Stomach (tissue), 9 donors: Measurements from ENCODE around the gene RNF149. TPM values are rescaled to one million over a fixed set of nuclear protein-coding genes. Genes with fewer than 3 reads are reported as not detected.
"Not testable (repeated sequence)": the region's sequence is repeated elsewhere in the genome, so short reads cannot be mapped to it uniquely, and the experiment has no call there.

ENCODE experiments used
- DNase-seq, 2 donors: peaks; one replicate each; pipeline versions ENCODE4 v3.0.0 to v3.0.0-alpha.2; 2013 to 2019
- H3K27ac ChIP-seq, 5 donors: fragments of 200-600 bp in 4 of 5; sonication (generic) in 4 of 5; one replicate each; pipeline ENCODE4 v1.5.1; 2013 to 2019; ENCODE audit warnings: mild to moderate bottlenecking in 1 of 5, moderate library complexity in 1 of 5
- H3K27me3 ChIP-seq, 3 donors: fragments of 200-600 bp; sonication (generic); one replicate each; pipeline ENCODE4 v1.5.1; 2017 to 2019; ENCODE audit warnings: mixed run types in 1 of 3
- H3K36me3 ChIP-seq, 4 donors: fragments of 200-600 bp; sonication (generic); 1 replicate in 3 of 4; 2 replicates in 1 of 4; pipeline ENCODE4 v1.5.1; 2016 to 2019
- H3K4me1 ChIP-seq, 4 donors: fragments of 200-600 bp; sonication (generic); one replicate each; pipeline ENCODE4 v1.5.1; 2016 to 2019
- H3K4me3 ChIP-seq, 4 donors: fragments of 200-600 bp; sonication (generic) in 3 of 4; one replicate each; pipeline ENCODE4 v1.5.1; 2016 to 2019; ENCODE audit warnings: mild to moderate bottlenecking in 1 of 4
- H3K9me3 ChIP-seq, 4 donors: fragments of 200-600 bp; sonication (generic); one replicate each; pipeline ENCODE4 v1.5.1; 2016 to 2019
- CTCF ChIP-seq, 7 experiments: fragments of 450-650 bp in 4 of 7; fragments of 200-600 bp in 3 of 7; sonication (generic) in 3 of 7; IDR thresholded peaks; one replicate each; pipeline ENCODE4 v1.5.1; 2016 to 2019; ENCODE audit warnings: antibody characterized with exemption in 7 of 7, control low read depth in 2 of 7, mild to moderate bottlenecking in 1 of 7
- EP300 ChIP-seq: sonication (generic); formaldehyde crosslinking; IDR thresholded peaks from one replicate; pipeline ENCODE4 v1.6.1; 2017; ENCODE audit warnings: antibody characterized with exemption
- POLR2A ChIP-seq, 4 donors: fragments of 450-650 bp; IDR thresholded peaks; one replicate each; pipeline ENCODE4 v1.6.1; 2016; ENCODE audit warnings: antibody characterized with exemption in 4 of 4, control low read depth in 2 of 4, mild to moderate bottlenecking in 1 of 4, moderate library complexity in 1 of 4
- POLR2AphosphoS5 ChIP-seq, 3 donors: sonication (generic); formaldehyde crosslinking; IDR thresholded peaks; one replicate each; pipeline ENCODE4 v1.6.1; 2016; ENCODE audit warnings: antibody characterized with exemption in 3 of 3
- WGBS, 5 donors: extraction: QIAGEN DNeasy Blood & Tissue Kit in 3 of 5; methylation state at CpG; one replicate each; pipeline versions ENCODE4 v1.1.5 to v1.1.7; 2013 to 2018; 5-methylcytosine and 5-hydroxymethylcytosine counted together
- intact Hi-C: fragments of 100-400 bp; cut with DNase I; formaldehyde crosslinking; loops from one replicate; pipeline ENCODE4 v1.15.1; 2023; ENCODE audit warnings: low total_unique reads
- polyA plus RNA-seq, 3 donors: library from polyadenylated mRNA; stranded (reverse); fragments of 200-250 nt; gene quantifications; one replicate each; pipeline ENCODE4 v1.2.3, GENCODE V29; 2013
- total RNA-seq, 5 donors: library from RNA; depleted of rRNA; stranded (reverse); fragments of >200 nt; gene quantifications; one replicate each; pipeline versions ENCODE4 v1.1.0 to v1.2.3, GENCODE V29; 2014 to 2016
- donor health status: healthy with polysubstance abuse.
- donor health status: Bipolar disorder and iron deficiency.
- donor health status: healthy.

RNF149 gene
- total and polyA plus RNA-seq, 8 donors: 14.8 to 154 (median 35.1) TPM

- DNase-seq, H3K4me3 ChIP-seq, intact Hi-C loops, H3K36me3 ChIP-seq, H3K27me3 ChIP-seq, H3K9me3 ChIP-seq: not testable (repeated sequence)
- Histone ChIP-seq H3K27ac (peak overlapping the region in 3 of 5 donors; percentile 68 to 76 (median 71)), H3K4me1 (peaks cover 12 to 31% (median 20%) of the 10 kb centered on the region in 4 donors)
- 27 to 70% (median 47%) methylated on average over 4 of the region's 4 CpGs for WGBS, 5 donors
- TF ChIP-seq POLR2AphosphoS5 (IDR thresholded peaks at IDR 0.05): peak in 1 of 3 donors; percentile 32
Observed at GRCh38 chr2:101244373-101244772, 64.1 kb downstream of the RNF149 start.

GRCh38 chr2:101241158-101241557, 67.3 kb downstream of the RNF149 start:
- intact Hi-C loops: no loop called here
- peak overlapping the region in 4 of 5 donors; percentile 76 to 91 (median 84) for H3K27ac ChIP-seq

GRCh38 chr2:101240694-101241093, 67.8 kb downstream of the RNF149 start:
- peak overlapping the region in 4 of 5 donors; percentile 76 to 91 (median 84) for H3K27ac ChIP-seq
- intact Hi-C loops, H3K36me3 ChIP-seq, H3K4me3 ChIP-seq, H3K27me3 ChIP-seq, H3K9me3 ChIP-seq: not testable (repeated sequence)
- TF ChIP-seq CTCF (IDR thresholded peaks at IDR 0.05): peak in 4 of 7 experiments; percentile 25 to 58 (median 40)
- H3K4me1 ChIP-seq: peaks cover 13 to 35% (median 27%) of the 10 kb centered on the region in 4 donors
- DNase-seq: peak in 1 of 2 donors; percentile 55
- WGBS, 5 donors: 6 to 17% (median 11%) methylated on average over 2 of the region's 2 CpGs

More at GRCh38 chr2:101241158-101241557, 67.3 kb downstream of the RNF149 start:
- no peak for TF ChIP-seq POLR2A (IDR thresholded peaks at IDR 0.05)
- no peak for TF ChIP-seq CTCF (IDR thresholded peaks at IDR 0.05)
- TF ChIP-seq EP300: no peak
- TF ChIP-seq POLR2AphosphoS5 (IDR thresholded peaks at IDR 0.05): no peak
- peaks cover 18 to 40% (median 30%) of the 10 kb centered on the region in 4 donors for H3K4me1 ChIP-seq
- no peaks in the 10 kb centered on the region for H3K27me3 ChIP-seq
- H3K9me3 ChIP-seq: no peaks in the 10 kb centered on the region
- H3K36me3 ChIP-seq: peaks cover 0 to 5% (median 0%) of the 10 kb centered on the region in 4 donors
- DNase-seq: no peak
- 54 to 63% (median 55%) methylated on average over 5 of the region's 5 CpGs for WGBS, 5 donors
- no peak overlapping the region for H3K4me3 ChIP-seq

GRCh38 chr2:101239760-101240118, 68.8 kb downstream of the RNF149 start:
- Histone ChIP-seq H3K4me1 (peaks cover 13 to 35% (median 22%) of the 10 kb centered on the region in 4 donors), H3K27ac (peak overlapping the region; percentile 43 to 91 (median 83))
- H3K36me3 ChIP-seq, H3K9me3 ChIP-seq, DNase-seq, intact Hi-C loops, H3K27me3 ChIP-seq, H3K4me3 ChIP-seq: not testable (repeated sequence)
- WGBS, 5 donors: 28 to 67% (median 44%) methylated on average over 2 of the region's 2 CpGs

- 29 to 57% (median 40%) methylated on average over 12 of the region's 12 CpGs for WGBS, 5 donors
- TF ChIP-seq POLR2A (IDR thresholded peaks at IDR 0.05) (no peak), POLR2AphosphoS5 (IDR thresholded peaks at IDR 0.05) (peak in 2 of 3 donors; percentile 46 to 57), EP300 (no peak), CTCF (IDR thresholded peaks at IDR 0.05) (no peak)
- H3K4me1 ChIP-seq: peaks cover 13 to 38% (median 21%) of the 10 kb centered on the region in 4 donors
- peak overlapping the region; percentile 76 to 91 (median 85) for H3K27ac ChIP-seq
- no peak overlapping the region for H3K4me3 ChIP-seq
- peaks cover 0 to 7% (median 0%) of the 10 kb centered on the region in 4 donors for H3K36me3 ChIP-seq
- intact Hi-C loops: no loop called here
- H3K9me3 ChIP-seq: no peaks in the 10 kb centered on the region
- peak; percentile 86 to 92 for DNase-seq
- H3K27me3 ChIP-seq: no peaks in the 10 kb centered on the region
Observed at GRCh38 chr2:101238930-101239759, 69.4 kb downstream of the RNF149 start.

GRCh38 chr2:101237944-101238343, 70.6 kb downstream of the RNF149 start:
- H3K9me3 ChIP-seq, H3K27me3 ChIP-seq, H3K36me3 ChIP-seq, H3K4me3 ChIP-seq, DNase-seq, intact Hi-C loops: not testable (repeated sequence)
- 39 to 65% (median 50%) methylated on average over 5 of the region's 5 CpGs for WGBS, 5 donors
- H3K27ac ChIP-seq: peak overlapping the region in 3 of 5 donors; percentile 18 to 91 (median 76)
- peaks cover 13 to 36% (median 23%) of the 10 kb centered on the region in 4 donors for H3K4me1 ChIP-seq

- H3K4me1 ChIP-seq: peaks cover 10 to 33% (median 20%) of the 10 kb centered on the region in 4 donors
- H3K36me3 ChIP-seq, H3K4me3 ChIP-seq, DNase-seq, H3K9me3 ChIP-seq, H3K27me3 ChIP-seq, intact Hi-C loops: not testable (repeated sequence)
- WGBS, 5 donors: 88 to 97% (median 90%) methylated on average over 1 of the region's 1 CpG
- peak overlapping the region in 2 of 5 donors; percentile 20 to 91 for H3K27ac ChIP-seq
Observed at GRCh38 chr2:101235956-101236355, 72.5 kb downstream of the RNF149 start.
